Measurements from ENCODE around the gene TRIO.

Gene TRIO

GRCh38 chr5:14406554-14406849 is 263.4 kb downstream of the TRIO start:
- no peak for TF ChIP-seq CTCF (IDR thresholded peaks at IDR 0.05)
- H3K4me1 ChIP-seq: no peaks in the 10 kb centered on the region
- H3K27ac ChIP-seq: no peak overlapping the region
- peaks cover 28 to 71% (median 49%) of the 10 kb centered on the region in 3 donors for H3K36me3 ChIP-seq
- H3K4me3 ChIP-seq: no peak overlapping the region
- intact Hi-C loops (cut with DNase I; ENCODE audit: low total_unique reads): loop anchor here (10.0 kb wide), 1 partner anchor 238 kb away; no protein-coding TSS in a partner anchor
- H3K27me3 ChIP-seq: no peaks in the 10 kb centered on the region
- no peaks in the 10 kb centered on the region for H3K9me3 ChIP-seq
- no peak for DNase-seq

GRCh38 chr5:14407051-14407450 is 263.9 kb downstream of the TRIO start:
- Histone ChIP-seq H3K36me3 (peaks cover 29 to 76% (median 50%) of the 10 kb centered on the region in 3 donors), H3K9me3 (no peaks in the 10 kb centered on the region), H3K27ac (peak overlapping the region in 1 of 2 donors; percentile 31), H3K27me3 (no peaks in the 10 kb centered on the region), H3K4me3 (no peak overlapping the region), H3K4me1 (no peaks in the 10 kb centered on the region)
- TF ChIP-seq CTCF (IDR thresholded peaks at IDR 0.05): no peak
- intact Hi-C loops (cut with DNase I; ENCODE audit: low total_unique reads): loop anchor here (10.0 kb wide), 1 partner anchor 238 kb away; no protein-coding TSS in a partner anchor
- DNase-seq: no peak

DNA sequence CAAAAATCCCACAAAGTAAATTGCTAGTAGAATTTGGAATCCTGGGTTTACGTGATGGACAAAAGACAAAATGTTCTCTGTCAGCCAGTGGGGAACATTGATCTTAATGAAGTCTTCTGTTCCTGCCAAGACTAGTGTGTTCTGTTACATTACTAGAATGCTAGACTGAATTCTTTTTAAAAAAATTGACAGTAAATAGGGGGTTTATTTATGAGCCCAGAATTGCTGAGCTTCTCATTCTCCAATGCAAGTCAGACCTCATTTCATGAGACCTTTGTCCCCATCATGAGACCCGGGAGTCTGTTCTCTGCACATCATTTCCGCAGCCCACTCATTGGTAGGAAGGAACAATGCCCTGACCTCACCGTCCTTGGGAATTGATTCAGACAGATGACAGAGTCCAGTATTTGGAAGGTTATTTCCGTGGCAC is 264.6 kb downstream of the TRIO start:
- no peak for DNase-seq
- H3K27me3 ChIP-seq: no peaks in the 10 kb centered on the region
- H3K9me3 ChIP-seq: no peaks in the 10 kb centered on the region
- no peak overlapping the region for H3K27ac ChIP-seq
- intact Hi-C loops (cut with DNase I; ENCODE audit: low total_unique reads): loop anchor here (10.0 kb wide), 1 partner anchor 237 kb away; no protein-coding TSS in a partner anchor
- H3K36me3 ChIP-seq: peaks cover 35 to 83% (median 57%) of the 10 kb centered on the region in 3 donors
- no peak for TF ChIP-seq CTCF (IDR thresholded peaks at IDR 0.05)
- no peaks in the 10 kb centered on the region for H3K4me1 ChIP-seq
- no peak overlapping the region for H3K4me3 ChIP-seq

DNA sequence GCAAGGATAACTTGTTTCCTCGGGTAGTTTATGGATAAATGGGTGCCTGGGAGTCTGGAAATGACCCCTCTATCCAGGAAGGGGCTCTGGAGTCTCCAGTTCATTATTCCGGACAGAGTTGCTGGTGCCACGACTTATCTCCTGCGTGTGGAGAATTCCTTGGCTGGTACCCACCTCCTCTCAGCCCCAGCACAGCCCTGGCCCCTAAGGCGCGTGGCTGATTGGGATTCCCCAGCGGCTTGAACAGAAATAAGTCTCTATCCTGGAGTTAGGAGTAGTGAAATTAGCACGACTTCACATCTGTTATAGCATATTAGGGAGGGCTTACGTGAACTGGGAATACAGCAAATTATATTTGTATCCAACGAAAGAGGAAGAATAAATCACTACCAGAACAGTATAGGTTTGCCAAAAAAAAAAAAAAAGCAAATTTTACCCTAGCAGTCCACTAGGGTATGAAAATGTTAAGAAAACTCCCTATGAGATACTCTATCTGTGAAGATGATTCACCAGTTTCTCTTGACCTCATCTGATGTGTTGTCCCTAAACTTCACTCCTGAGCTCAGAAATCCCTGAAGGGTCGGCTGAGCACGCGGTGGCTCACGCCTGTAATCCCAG is 265.9 kb downstream of the TRIO start:
- intact Hi-C loops (cut with DNase I; ENCODE audit: low total_unique reads): loop anchor here (10.0 kb wide), 1 partner anchor 236 kb away; no protein-coding TSS in a partner anchor
- no peaks in the 10 kb centered on the region for H3K27me3 ChIP-seq
- H3K4me3 ChIP-seq: no peak overlapping the region
- H3K27ac ChIP-seq: no peak overlapping the region
- H3K9me3 ChIP-seq: no peaks in the 10 kb centered on the region
- no peak for DNase-seq
- peaks cover 42 to 94% (median 67%) of the 10 kb centered on the region in 3 donors for H3K36me3 ChIP-seq
- no peak for TF ChIP-seq CTCF (IDR thresholded peaks at IDR 0.05)
- no peaks in the 10 kb centered on the region for H3K4me1 ChIP-seq

- no peak overlapping the region for H3K4me3 ChIP-seq
- H3K36me3 ChIP-seq: peaks cover 52 to 98% (median 77%) of the 10 kb centered on the region in 3 donors
- peak overlapping the region; percentile 20 to 24 for H3K27ac ChIP-seq
These were observed 266.9 kb downstream of the TRIO start for GRCh38 chr5:14410068-14410393.

More at GRCh38 chr5:14410068-14410393, 266.9 kb downstream of the TRIO start:
- intact Hi-C loops (cut with DNase I; ENCODE audit: low total_unique reads): no loop called here
- no peak for TF ChIP-seq CTCF (IDR thresholded peaks at IDR 0.05)
- Histone ChIP-seq H3K9me3 (no peaks in the 10 kb centered on the region), H3K4me1 (no peaks in the 10 kb centered on the region), H3K27me3 (no peaks in the 10 kb centered on the region)
- DNase-seq: no peak
